NCI-H82 treated with DMSO at 0.1 percent for 48 hours (cell line): ENCODE results near the gene MEP1A.
A peak's percentile ranks its signal among the peaks of the same experiment; 100 is the strongest.
"Not testable (repeated sequence)": the region's sequence is repeated elsewhere in the genome, so short reads cannot be mapped to it uniquely, and the experiment has no call there.

Source experiments
- DNase-seq: peaks from one replicate; lab custom pipeline; 2025; ENCODE audit not compliant: unreplicated experiment; lab: John Stamatoyannopoulos, UW

The MEP1A gene

DNA sequence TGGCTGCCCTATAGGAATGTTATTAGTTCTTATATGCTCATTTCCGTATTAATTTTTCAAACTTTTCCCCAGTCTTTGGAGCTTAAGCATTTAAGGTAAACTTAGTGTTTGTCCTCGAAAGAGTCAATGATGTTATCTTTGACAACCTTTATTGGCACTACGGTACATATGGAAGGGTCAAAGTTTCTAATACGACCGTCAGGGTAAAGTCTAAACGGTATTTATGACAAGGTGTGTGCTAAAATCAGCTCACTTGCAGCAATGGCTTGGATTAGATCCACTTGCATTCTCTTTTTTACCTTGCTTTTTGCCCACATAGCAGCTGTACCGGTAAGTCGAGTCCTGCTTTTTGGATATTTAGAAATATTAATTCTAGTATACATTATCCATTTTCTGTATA, at the start of gene MEP1A:
MEP1A (plus strand) TSS at position 252 of the 400 bp plus-strand sequence; CDS start at position 262, 10 bp downstream.
- DNase-seq, result no peak

- no peak for DNase-seq
These were observed 49.6 kb upstream of the MEP1A start for GRCh38 chr6:46743425-46744158.

- not testable (repeated sequence) for DNase-seq
These were observed 48.9 kb upstream of the MEP1A start for GRCh38 chr6:46744159-46744725.

GRCh38 chr6:46745973-46746372, 47.2 kb upstream of the MEP1A start:
- no peak for DNase-seq

GRCh38 chr6:46746696-46747095, 46.5 kb upstream of the MEP1A start, which contains the start of gene ANKRD66:
Gene ANKRD66, plus strand, starts transcription at chr6:46746933. Its CDS starts 5,016 bp downstream, at chr6:46751949.
- no peak for DNase-seq

GRCh38 chr6:46748940-46749503, 44.2 kb upstream of the MEP1A start:
- no peak for DNase-seq

DNA sequence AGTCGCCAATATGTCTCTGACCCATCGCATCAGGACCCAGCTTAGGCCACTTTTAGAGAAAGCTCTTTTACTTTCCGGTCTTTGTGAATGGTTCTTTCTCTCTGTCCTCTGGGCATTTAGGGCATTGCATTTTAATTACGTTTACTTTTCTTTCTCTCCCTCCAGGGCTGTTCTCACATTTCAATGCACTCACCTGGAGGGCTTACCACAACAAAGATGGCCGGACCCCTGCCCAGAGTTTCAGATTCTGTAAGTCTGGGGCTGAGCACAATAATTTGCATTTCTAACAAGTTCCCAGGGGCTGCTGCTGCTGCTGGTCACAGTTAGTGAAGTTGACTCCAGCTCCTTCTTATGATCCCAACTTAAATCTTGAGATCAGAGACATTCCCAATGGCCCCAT, 43.5 kb upstream of the MEP1A start:
- no peak for DNase-seq

DNA sequence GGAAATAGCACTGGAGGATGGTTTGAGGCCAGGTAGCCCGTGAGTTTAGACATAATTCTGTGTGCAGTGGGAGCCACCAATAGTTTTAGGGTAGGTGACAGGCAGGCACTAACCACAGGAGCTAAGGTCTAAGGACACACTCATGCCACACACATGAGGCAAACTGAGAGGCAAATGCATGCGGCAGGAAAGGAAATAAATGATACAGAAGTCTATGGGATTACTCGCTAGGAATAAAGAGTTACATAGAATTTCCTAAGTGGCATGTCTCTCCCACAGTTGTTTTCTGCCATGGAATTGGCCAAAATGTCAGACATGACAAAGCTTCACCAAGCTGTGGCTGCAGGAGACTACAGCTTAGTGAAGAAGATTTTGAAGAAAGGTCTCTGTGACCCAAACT, 41.5 kb upstream of the MEP1A start:
- no peak for DNase-seq

DNA sequence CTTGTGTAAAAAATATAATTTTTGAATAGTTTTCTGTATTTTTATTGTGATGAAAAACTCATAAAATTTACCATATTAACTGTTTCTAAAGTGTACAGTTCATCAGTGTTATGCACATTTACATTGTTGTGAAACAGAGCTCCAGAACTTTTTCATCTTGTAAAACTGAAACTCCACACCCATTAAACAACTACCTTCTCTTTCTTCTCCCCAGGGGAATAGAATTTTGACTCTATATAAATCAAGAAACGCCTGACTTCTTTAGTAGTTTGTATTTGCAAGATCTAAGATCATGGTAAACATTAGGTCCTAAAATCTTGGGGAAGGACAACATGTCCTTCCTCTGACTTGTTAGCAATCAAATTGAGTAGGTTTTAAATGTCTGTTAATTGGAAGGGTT, 37.3 kb upstream of the MEP1A start:
- DNase-seq, result no peak

GRCh38 chr6:46756469-46757213, 36.5 kb upstream of the MEP1A start:
- DNase-seq, result peak; percentile 36

GRCh38 chr6:46757214-46757596, 36.0 kb upstream of the MEP1A start:
- DNase-seq, result no peak

- no peak for DNase-seq
These were observed 34.0 kb upstream of the MEP1A start for GRCh38 chr6:46758960-46759753.

GRCh38 chr6:46760925-46761324, 32.3 kb upstream of the MEP1A start:
- DNase-seq, result peak; percentile 8

DNA sequence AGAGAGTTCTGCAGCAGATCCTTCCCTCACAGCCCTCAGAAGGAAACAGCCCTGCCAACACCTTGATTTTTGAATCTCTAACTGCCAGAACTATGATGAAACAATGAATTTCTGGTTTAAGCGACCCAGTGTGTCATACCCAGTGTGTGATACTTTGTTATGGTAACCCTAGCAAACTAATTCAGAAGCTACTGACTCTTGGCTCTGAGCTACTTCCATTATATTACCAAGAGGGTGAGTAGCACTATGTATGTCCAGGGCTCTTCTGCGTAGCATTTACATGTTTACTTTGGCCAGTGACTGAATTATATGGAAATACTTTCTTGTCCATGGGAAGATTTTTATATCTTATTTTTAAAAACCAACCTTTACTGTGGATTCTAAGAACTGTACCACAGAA, 29.7 kb upstream of the MEP1A start:
- DNase-seq, result no peak

DNA sequence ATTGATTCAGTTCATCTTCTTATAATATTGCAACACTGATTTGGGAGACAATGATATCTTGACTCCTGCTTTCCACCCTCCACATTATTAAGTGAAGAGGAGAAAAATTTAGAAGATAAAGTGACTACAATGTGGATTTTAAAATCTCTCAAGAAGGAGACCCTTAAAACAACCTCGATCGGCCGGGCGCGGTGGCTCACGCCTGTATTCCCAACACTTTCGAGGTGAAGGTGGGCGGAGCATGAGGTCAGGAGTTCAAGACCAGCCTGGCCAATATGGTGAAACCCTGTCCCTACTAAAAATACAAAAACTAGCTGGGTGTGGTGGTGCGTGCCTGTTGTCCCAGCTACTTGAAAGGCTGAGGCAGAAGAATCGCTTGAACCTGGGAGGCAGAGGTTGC, 28.9 kb upstream of the MEP1A start:
- not testable (repeated sequence) for DNase-seq

GRCh38 chr6:46764961-46765360, 28.2 kb upstream of the MEP1A start:
- DNase-seq, result no peak

DNA sequence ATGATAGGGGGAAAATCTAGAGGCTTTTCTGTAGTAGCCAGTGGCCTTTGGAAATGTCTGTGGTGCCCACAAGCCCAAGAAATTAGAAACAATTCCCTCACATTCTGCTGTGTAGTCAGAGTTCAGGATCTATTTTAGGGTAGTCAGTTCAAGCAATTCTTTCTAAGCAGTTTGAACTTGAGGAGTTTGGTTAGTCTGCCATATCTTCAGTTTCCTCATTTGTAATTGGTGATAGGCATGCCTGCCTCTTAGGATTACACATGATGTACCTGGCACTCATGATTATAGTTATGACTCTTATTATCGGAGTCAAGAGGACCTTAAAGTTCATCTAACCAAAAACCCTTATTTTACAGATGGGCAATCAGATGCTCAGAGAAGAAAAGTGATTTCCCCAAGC, 21.2 kb upstream of the MEP1A start:
- no peak for DNase-seq

DNA sequence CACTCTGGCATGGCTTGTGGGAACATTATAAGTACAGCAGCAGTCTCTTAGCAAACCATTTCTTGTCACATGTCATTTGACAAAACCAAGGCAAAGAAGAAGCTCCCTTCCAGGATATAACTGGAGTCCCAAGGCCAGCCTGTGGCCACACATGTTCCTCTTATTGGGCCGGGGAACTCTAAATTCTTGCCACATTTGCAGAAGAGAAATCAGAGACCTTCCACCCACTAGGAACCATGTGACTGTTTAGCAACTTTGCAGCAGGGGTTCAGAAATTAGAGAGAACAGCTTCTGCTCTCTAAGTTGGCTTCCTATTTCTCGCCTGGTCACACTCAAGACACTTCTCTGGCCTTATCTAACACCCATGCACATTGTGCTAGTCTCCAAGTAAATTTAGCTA, 20.4 kb upstream of the MEP1A start:
- DNase-seq, result no peak

- DNase-seq, result no peak
These were observed 19.9 kb upstream of the MEP1A start for GRCh38 chr6:46773201-46773855.

- DNase-seq, result not testable (repeated sequence)
These were observed 18.5 kb upstream of the MEP1A start for GRCh38 chr6:46774736-46775135.
